ENCODE results near the gene FBXO47. TPM values are rescaled to one million over a fixed set of nuclear protein-coding genes. Genes with fewer than 3 reads are reported as not detected.

Gene FBXO47
- total and polyA plus RNA-seq, 2 donors (not counting 3 experiments of a cell fraction or from before 2014, with no cell fraction given) = not detected

GRCh38 chr17:38898812-38899348, 68.3 kb downstream of the FBXO47 start:
- dilution Hi-C loops (cut with MboI; ENCODE audit: extremely low pct_ligation_motif_present, low sequenced_read_pairs) = no loop called here
- Histone ChIP-seq H3K9ac (replicated peaks; ENCODE audit: extremely low read depth, insufficient read depth, low read length) (no peak overlapping the region), H4K20me1 (replicated peaks; ENCODE audit: control insufficient read depth, extremely low read depth, insufficient read depth, low read length) (no peaks in the 10 kb centered on the region), H3K27ac (ENCODE audit: insufficient read depth, low read depth, low read length) (peak overlapping the region; percentile 51), H3K9me1 (replicated peaks; ENCODE audit: control insufficient read depth, extremely low read depth, insufficient read depth, low read length) (no peaks in the 10 kb centered on the region), H3K27me3 (ENCODE audit: control insufficient read depth in 2 of 2, insufficient read depth in 2 of 2, low read length in 2 of 2) (no peaks in the 10 kb centered on the region), H3K36me3 (ENCODE audit: control insufficient read depth in 2 of 2, extremely low read depth in 1 of 2, insufficient read depth in 2 of 2, low read length in 2 of 2) (peaks cover 0 to 12% of the 10 kb centered on the region in 2 experiments), H3K9me3 (replicated peaks; ENCODE audit: control insufficient read depth, insufficient read depth, low read length) (no peaks in the 10 kb centered on the region), H3K4me3 (replicated peaks in 1 of 3; ENCODE audit: insufficient read depth in 1 of 3, low read depth in 1 of 3, low read length in 3 of 3) (no peak overlapping the region), H2AFZ (ENCODE audit: low read depth, low read length) (no peak overlapping the region), H3K4me1 (ENCODE audit: control insufficient read depth, extremely low read depth, insufficient read depth, low read length) (peaks cover 60% of the 10 kb centered on the region), H3K79me2 (ENCODE audit: control insufficient read depth, insufficient read depth, low read length) (peaks cover 24% of the 10 kb centered on the region), H3K4me2 (ENCODE audit: insufficient read depth, low read length) (peak overlapping the region; percentile 15)
- POLR2A ChIA-PET = interaction anchor here (0.9 to 1.5 kb wide), 2 partner anchors 23 to 29 kb away, joined by 3 to 5 read pairs; partner anchors contain the start of gene LASP1
- TF ChIP-seq FOS (IDR thresholded peaks at IDR 0.05; ENCODE audit: borderline replicate concordance, insufficient read depth, low read length) (peak; percentile 45), POLR2AphosphoS5 (IDR thresholded peaks at IDR 0.05; ENCODE audit: insufficient read depth, low read depth, low read length) (peak; percentile 65), MYC (IDR thresholded peaks at IDR 0.05; ENCODE audit: low read depth, low read length) (peak; percentile 31), MAX (IDR thresholded peaks at IDR 0.05; ENCODE audit: insufficient read depth, insufficient read length) (no peak)
- BruUV-seq (replicated peaks) = no TSS peak
- intact Hi-C loops (cut with micrococcal nuclease) = no loop called here
- FAIRE-seq = peak; percentile 75
- CTCF ChIA-PET = interaction anchor here (1.4 to 4.1 kb wide), 5 partner anchors 8 to 84 kb away, joined by 7 to 18 read pairs (median 11); partner anchors contain the start of genes LASP1 and LASP1NB
- peak; percentile 41 for DNase-seq (ENCODE audit: low read depth, low spot score)

GRCh38 chr17:38898291-38898679, 68.9 kb downstream of the FBXO47 start:
- Histone ChIP-seq H4K20me1 (replicated peaks; ENCODE audit: control insufficient read depth, extremely low read depth, insufficient read depth, low read length) (no peaks in the 10 kb centered on the region), H3K27ac (ENCODE audit: insufficient read depth, low read depth, low read length) (peak overlapping the region; percentile 51), H3K27me3 (ENCODE audit: control insufficient read depth in 2 of 2, insufficient read depth in 2 of 2, low read length in 2 of 2) (no peaks in the 10 kb centered on the region), H3K36me3 (ENCODE audit: control insufficient read depth in 2 of 2, extremely low read depth in 1 of 2, insufficient read depth in 2 of 2, low read length in 2 of 2) (peaks cover 0 to 7% of the 10 kb centered on the region in 2 experiments), H3K9ac (replicated peaks; ENCODE audit: extremely low read depth, insufficient read depth, low read length) (no peak overlapping the region), H3K9me1 (replicated peaks; ENCODE audit: control insufficient read depth, extremely low read depth, insufficient read depth, low read length) (no peaks in the 10 kb centered on the region), H3K4me2 (ENCODE audit: insufficient read depth, low read length) (peak overlapping the region; percentile 15), H2AFZ (ENCODE audit: low read depth, low read length) (no peak overlapping the region), H3K79me2 (ENCODE audit: control insufficient read depth, insufficient read depth, low read length) (peaks cover 19% of the 10 kb centered on the region), H3K4me1 (ENCODE audit: control insufficient read depth, extremely low read depth, insufficient read depth, low read length) (peaks cover 65% of the 10 kb centered on the region), H3K9me3 (replicated peaks; ENCODE audit: control insufficient read depth, insufficient read depth, low read length) (no peaks in the 10 kb centered on the region), H3K4me3 (replicated peaks in 1 of 3; ENCODE audit: insufficient read depth in 1 of 3, low read depth in 1 of 3, low read length in 3 of 3) (no peak overlapping the region)
- no peak for TF ChIP-seq POLR2A (IDR thresholded peaks at IDR 0.05; ENCODE audit: low read depth, low read length)
- TF ChIP-seq GATA2 (IDR thresholded peaks at IDR 0.05; ENCODE audit: insufficient read depth, insufficient read length, low read depth, low read length) = no peak
- no peak for TF ChIP-seq JUN (IDR thresholded peaks at IDR 0.05; ENCODE audit: borderline replicate concordance, insufficient read depth, insufficient read length, low read depth)
- POLR2A ChIA-PET = interaction anchor here (1.0 to 1.5 kb wide), 2 partner anchors 29 to 302 kb away, joined by 3 to 5 read pairs; partner anchors contain the start of genes LASP1 and RPL19
- intact Hi-C loops (cut with micrococcal nuclease) = no loop called here
- CTCF ChIA-PET = interaction anchor here (1.1 to 4.1 kb wide), 9 partner anchors 9 to 277 kb away, joined by 3 to 18 read pairs (median 7); partner anchors contain the start of genes LASP1 and LASP1NB
- BruUV-seq (replicated peaks) = no TSS peak
- FAIRE-seq (no peak), DNase-seq (ENCODE audit: low read depth, low spot score) (no peak)
- dilution Hi-C loops (cut with MboI; ENCODE audit: extremely low pct_ligation_motif_present, low sequenced_read_pairs) = no loop called here

All from endothelial cell of umbilical vein (primary cell).